ENCODE data around the gene SH3GLB1. TPM values are rescaled to one million over a fixed set of nuclear protein-coding genes. Genes with fewer than 3 reads are reported as not detected.

SH3GLB1 gene
- total and polyA plus RNA-seq, 2 donors (not counting 3 experiments of a cell fraction or from before 2014, with no cell fraction given), result 43.7 to 140 TPM

- H3K9me1 ChIP-seq (replicated peaks; ENCODE audit: control insufficient read depth, extremely low read depth, insufficient read depth, low read length), result no peaks in the 10 kb centered on the region
- no peaks in the 10 kb centered on the region for H3K36me3 ChIP-seq (ENCODE audit: control insufficient read depth in 2 of 2, extremely low read depth in 1 of 2, insufficient read depth in 2 of 2, low read length in 2 of 2)
- H3K9ac ChIP-seq (replicated peaks; ENCODE audit: extremely low read depth, insufficient read depth, low read length), result no peak overlapping the region
- ChIA-PET POLR2A (no interaction called here), CTCF (no interaction called here)
- no peak overlapping the region for H2AFZ ChIP-seq (ENCODE audit: low read depth, low read length)
- no peak overlapping the region for H3K4me2 ChIP-seq (ENCODE audit: insufficient read depth, low read length)
- intact Hi-C loops (cut with micrococcal nuclease), result no loop called here
- dilution Hi-C loops (cut with MboI; ENCODE audit: extremely low pct_ligation_motif_present, low sequenced_read_pairs), result no loop called here
- DNase-seq (ENCODE audit: low read depth, low spot score) (no peak), FAIRE-seq (no peak)
- no peaks in the 10 kb centered on the region for H3K4me1 ChIP-seq (ENCODE audit: control insufficient read depth, extremely low read depth, insufficient read depth, low read length)
- no peaks in the 10 kb centered on the region for H3K79me2 ChIP-seq (ENCODE audit: control insufficient read depth, insufficient read depth, low read length)
- H3K27ac ChIP-seq (ENCODE audit: insufficient read depth, low read depth, low read length), result no peak overlapping the region
- peaks cover 0 to 5% of the 10 kb centered on the region in 2 experiments for H3K27me3 ChIP-seq (ENCODE audit: control insufficient read depth in 2 of 2, insufficient read depth in 2 of 2, low read length in 2 of 2)
- no peak for TF ChIP-seq MAX (IDR thresholded peaks at IDR 0.05; ENCODE audit: insufficient read depth, insufficient read length)
- no peak for TF ChIP-seq POLR2A (IDR thresholded peaks at IDR 0.05; ENCODE audit: low read depth, low read length)
- TF ChIP-seq CTCF (IDR thresholded peaks at IDR 0.05; ENCODE audit: extremely low read depth in 1 of 2, insufficient read depth in 1 of 2, low read depth in 1 of 2, low read length in 2 of 2), result no peak
- no peak for TF ChIP-seq POLR2AphosphoS5 (IDR thresholded peaks at IDR 0.05; ENCODE audit: insufficient read depth, low read depth, low read length)
- TF ChIP-seq JUN (IDR thresholded peaks at IDR 0.05; ENCODE audit: borderline replicate concordance, insufficient read depth, insufficient read length, low read depth), result no peak
- no peak for TF ChIP-seq EZH2 (IDR thresholded peaks at IDR 0.05; ENCODE audit: borderline replicate concordance, low read depth, low read length, severe bottlenecking)
- no peak for TF ChIP-seq FOS (IDR thresholded peaks at IDR 0.05; ENCODE audit: borderline replicate concordance, insufficient read depth, low read length)
- TF ChIP-seq GATA2 (IDR thresholded peaks at IDR 0.05; ENCODE audit: insufficient read depth, insufficient read length, low read depth, low read length), result no peak
- TF ChIP-seq MYC (IDR thresholded peaks at IDR 0.05; ENCODE audit: low read depth, low read length), result no peak
- no peaks in the 10 kb centered on the region for H3K9me3 ChIP-seq (replicated peaks; ENCODE audit: control insufficient read depth, insufficient read depth, low read length)
- H3K4me3 ChIP-seq (replicated peaks in 1 of 3; ENCODE audit: insufficient read depth in 1 of 3, low read depth in 1 of 3, low read length in 3 of 3), result no peak overlapping the region
- no peaks in the 10 kb centered on the region for H4K20me1 ChIP-seq (replicated peaks; ENCODE audit: control insufficient read depth, extremely low read depth, insufficient read depth, low read length)
- BruUV-seq (replicated peaks), result no TSS peak
Measured at GRCh38 chr1:86760199-86760598, 55.8 kb downstream of the SH3GLB1 start.
